NCI-H526 treated with DMSO at 0.1 percent for 48 hours (cell line): Measurements from ENCODE around the gene CELSR2.
"Not testable (repeated sequence)": the region's sequence is repeated elsewhere in the genome, so short reads cannot be mapped to it uniquely, and the experiment has no call there.

Source experiments
- DNase-seq: peaks from one replicate; lab custom pipeline; 2025; lab: John Stamatoyannopoulos, UW

Gene CELSR2, protein sequence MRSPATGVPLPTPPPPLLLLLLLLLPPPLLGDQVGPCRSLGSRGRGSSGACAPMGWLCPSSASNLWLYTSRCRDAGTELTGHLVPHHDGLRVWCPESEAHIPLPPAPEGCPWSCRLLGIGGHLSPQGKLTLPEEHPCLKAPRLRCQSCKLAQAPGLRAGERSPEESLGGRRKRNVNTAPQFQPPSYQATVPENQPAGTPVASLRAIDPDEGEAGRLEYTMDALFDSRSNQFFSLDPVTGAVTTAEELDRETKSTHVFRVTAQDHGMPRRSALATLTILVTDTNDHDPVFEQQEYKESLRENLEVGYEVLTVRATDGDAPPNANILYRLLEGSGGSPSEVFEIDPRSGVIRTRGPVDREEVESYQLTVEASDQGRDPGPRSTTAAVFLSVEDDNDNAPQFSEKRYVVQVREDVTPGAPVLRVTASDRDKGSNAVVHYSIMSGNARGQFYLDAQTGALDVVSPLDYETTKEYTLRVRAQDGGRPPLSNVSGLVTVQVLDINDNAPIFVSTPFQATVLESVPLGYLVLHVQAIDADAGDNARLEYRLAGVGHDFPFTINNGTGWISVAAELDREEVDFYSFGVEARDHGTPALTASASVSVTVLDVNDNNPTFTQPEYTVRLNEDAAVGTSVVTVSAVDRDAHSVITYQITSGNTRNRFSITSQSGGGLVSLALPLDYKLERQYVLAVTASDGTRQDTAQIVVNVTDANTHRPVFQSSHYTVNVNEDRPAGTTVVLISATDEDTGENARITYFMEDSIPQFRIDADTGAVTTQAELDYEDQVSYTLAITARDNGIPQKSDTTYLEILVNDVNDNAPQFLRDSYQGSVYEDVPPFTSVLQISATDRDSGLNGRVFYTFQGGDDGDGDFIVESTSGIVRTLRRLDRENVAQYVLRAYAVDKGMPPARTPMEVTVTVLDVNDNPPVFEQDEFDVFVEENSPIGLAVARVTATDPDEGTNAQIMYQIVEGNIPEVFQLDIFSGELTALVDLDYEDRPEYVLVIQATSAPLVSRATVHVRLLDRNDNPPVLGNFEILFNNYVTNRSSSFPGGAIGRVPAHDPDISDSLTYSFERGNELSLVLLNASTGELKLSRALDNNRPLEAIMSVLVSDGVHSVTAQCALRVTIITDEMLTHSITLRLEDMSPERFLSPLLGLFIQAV (N-terminal part only)

GRCh38 chr1:109248797-109249629 is at the start of gene CELSR2:
Gene CELSR2 (plus strand): TSS chr1:109249539. CDS start chr1:109250080, 541 bp downstream.
- DNase-seq, result peak; percentile 56

DNA sequence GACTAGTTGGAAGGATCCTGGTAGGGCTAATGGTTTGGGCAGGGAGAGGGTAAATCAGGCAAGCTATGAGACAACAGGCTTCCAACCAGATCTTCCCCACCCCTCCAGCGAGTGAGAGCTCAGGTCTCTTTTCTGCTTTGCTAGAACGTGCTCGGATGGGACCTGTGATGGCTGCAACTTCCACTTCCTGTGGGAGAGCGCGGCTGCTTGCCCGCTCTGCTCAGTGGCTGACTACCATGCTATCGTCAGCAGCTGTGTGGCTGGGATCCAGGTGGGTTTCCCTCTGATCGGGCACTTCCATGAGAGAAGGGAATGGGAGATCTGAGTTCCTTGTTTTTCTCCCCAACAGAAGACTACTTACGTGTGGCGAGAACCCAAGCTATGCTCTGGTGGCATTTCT is 49.6 kb upstream of the CELSR2 start:
- no peak for DNase-seq

- DNase-seq, result peak; percentile 7
Observed at GRCh38 chr1:109201123-109201703, 48.1 kb upstream of the CELSR2 start.

GRCh38 chr1:109204484-109204883 is 44.9 kb upstream of the CELSR2 start:
- no peak for DNase-seq

DNA sequence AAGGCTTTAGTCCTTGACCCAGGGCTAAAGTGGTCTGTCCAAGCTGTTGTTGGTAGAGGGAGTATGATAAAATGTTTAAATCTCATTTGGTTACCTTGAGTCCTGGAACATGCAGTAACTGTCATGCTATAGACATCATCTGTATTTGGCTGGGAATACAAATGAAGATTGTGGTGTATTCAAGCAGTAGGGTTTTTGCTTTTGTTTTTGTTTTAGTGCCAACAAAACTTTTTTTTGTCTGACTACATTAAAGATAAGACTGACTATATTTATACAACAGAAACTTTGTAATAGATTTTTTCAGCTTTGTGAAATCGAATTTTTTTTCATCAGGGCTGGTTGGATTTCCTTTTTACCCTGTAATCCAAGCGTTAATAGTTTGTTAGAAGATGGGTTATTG is 43.0 kb upstream of the CELSR2 start:
- DNase-seq, result no peak

- DNase-seq, result no peak
Observed at GRCh38 chr1:109207467-109208103, 41.8 kb upstream of the CELSR2 start.

DNA sequence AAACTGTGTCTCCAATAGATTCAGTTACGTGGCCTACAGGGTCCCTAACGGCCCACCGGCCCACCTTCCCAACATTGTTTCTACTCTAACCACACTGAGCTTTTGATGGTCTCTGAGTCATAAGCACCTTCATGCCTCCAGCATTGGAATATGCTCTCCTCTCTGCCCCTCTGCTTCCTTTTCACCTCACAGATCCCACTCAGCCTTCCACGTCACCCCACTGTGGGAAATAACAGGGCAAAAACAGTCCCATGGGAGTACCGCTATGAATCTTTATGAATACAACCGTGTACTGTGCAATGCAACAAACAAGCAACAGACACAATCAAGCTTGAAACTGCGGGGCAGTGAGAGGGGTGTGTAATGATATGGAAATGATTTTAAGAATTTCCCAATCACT is 40.9 kb upstream of the CELSR2 start:
- no peak for DNase-seq

DNA sequence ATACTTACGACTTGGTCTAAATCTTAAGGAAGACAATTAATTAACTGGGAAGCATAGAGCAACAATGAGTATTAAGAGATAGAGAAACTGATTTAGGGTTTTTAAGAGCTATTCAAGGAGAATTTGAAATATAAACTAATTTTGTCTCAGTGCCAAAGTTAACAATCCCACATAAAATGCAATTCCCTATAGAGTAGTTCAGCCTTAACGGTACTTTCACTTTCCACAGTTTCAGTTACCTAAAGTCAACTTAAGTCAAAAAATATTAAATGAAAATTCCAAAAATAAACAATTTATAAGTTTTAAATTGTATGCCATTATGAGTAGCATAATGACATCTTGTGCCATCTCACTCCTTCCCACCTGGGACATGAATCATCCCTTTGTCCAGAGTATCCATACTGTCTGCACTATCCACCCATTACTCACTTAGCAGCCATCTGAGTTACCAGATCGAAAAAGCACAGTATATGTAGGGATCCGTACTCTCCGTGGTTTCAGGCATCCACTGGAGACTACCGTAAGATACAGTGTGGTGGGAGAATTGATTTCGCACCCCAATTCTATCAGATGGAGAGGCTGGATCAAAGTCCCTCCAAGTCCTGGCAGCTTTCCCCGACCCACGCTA is 40.4 kb upstream of the CELSR2 start:
- DNase-seq, result no peak

- DNase-seq, result no peak
Observed at GRCh38 chr1:109210058-109210457, 39.3 kb upstream of the CELSR2 start.

DNA sequence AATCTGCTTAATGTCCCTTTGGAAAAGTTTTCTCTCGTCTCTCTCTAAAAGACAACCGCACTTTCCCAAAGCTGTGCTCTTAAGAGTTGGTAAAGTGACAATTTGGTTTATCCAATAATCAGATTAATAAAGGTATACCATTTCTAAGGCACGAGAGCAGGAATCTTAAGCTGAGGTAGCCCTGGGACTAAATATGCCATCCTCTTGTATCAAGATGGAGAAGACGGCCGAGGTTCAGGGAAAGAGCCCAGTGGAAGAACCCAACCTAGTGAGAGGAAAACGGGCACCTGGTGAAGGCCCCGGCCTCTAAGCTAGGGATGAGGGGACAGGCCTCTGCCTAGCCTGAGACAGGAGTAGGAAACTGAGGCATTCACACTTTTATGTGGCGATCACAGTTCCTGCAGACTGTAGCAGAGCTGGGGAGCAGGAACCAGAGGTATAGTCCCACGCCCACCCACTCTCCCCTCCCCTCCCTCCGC is 36.0 kb upstream of the CELSR2 start:
- no peak for DNase-seq

DNA sequence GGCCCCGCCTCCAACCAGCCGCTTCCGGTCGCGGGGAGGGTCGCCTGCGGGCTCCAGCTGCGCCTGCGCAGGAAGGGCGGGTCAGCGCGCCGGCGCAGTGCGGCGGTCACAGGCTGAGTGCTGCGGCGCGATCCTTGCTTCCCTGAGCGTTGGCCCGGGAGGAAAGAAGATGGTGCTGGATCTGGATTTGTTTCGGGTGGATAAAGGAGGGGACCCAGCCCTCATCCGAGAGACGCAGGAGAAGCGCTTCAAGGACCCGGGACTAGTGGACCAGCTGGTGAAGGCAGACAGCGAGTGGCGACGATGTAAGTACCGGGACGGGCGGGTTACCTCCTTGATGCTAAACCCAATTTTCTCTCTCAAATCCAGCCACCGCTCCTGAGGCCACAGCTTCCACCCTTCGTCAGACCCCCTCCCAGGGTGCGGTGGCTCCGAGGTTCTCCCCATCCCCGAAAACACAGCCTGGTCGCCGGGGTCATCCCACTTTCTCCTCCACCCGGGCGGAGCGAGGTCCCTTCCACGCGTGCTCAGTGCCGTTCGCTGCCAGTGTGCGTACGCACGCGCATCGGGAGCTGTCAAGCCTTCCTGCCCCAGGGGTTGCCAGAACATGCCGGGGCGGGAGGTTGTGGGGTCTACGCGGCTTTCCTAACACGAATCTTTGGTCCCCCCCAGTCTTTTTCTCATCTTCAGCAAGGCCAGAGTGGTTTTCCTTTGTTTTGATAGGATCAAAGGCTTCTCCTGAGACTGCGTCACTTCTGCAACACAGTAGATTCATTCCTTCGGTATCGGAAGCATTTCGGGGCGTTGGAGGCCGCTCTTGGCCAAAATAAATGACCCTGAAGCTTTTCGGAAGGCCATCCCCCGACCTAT is 35.3 kb upstream of the CELSR2 start, which contains the start of gene SARS1:
SARS1 (plus strand) TSS at position 95 of the 870 bp plus-strand sequence; CDS start at position 170, 75 bp downstream.
- DNase-seq, result peak; percentile 85

DNA sequence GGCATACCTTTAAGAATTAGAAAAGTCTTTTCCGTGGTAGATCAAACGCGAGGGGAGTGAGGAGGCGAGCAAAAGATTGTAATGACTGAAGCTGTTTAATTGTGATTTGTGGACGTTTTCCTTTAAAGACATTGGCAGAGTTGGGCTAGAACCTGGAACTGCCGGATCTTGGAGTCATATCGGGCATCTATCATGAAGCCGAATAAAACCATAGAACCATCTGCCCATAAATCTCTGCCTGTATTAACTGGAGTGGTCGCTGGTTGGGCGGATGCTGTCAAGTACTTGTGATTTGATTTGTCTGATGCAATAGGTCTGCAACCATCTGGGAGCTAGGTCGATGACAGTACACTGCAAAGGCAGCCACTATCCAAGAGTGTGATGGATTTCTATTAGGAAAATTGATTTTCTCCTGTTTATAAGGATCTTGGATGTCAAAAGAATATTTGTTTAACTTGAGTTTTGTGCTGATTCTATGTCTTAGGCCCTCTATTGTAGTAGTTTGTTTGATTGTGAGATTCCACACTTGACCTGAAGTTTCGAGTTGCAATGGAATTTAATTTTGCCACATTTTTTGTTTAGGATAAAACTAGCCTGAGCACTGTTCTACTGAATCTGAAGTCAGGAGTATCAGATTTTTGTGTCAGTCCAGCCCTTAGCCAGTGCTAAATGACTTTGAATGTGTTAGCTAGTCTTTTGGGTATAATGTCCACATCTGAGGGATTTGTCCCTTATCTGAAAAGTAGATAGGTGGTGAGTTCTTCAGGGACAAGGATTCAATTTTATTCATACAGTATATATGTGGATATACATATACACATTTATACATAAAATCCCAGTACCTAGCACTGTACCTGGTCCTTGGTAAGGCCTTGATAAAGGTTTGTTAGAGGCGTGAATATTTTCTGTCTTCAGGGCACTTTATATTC is 34.4 kb upstream of the CELSR2 start:
- DNase-seq, result no peak

DNA sequence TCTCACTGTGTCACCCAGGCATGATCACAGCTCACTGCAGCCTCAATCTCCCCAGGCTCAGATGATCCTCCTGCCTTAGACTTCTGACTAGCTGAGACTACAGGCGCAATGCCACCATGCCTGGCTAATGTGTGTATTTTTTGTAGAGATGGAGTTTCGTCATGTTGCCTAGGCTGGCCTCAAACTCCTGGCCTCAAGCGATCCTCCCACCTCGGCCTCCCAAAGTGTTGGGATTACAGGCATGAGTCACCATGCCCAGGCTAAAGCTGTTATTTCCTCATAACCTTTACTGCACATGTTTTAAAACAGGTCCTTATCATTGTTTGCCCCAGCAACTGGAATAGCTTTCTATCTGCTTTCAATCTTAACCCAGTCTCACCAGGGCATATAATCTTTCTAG is 32.7 kb upstream of the CELSR2 start:
- no peak for DNase-seq

- no peak for DNase-seq
Observed at GRCh38 chr1:109218516-109218915, 30.8 kb upstream of the CELSR2 start.

- DNase-seq, result not testable (repeated sequence)
Observed at GRCh38 chr1:109221201-109221600, 28.1 kb upstream of the CELSR2 start.

DNA sequence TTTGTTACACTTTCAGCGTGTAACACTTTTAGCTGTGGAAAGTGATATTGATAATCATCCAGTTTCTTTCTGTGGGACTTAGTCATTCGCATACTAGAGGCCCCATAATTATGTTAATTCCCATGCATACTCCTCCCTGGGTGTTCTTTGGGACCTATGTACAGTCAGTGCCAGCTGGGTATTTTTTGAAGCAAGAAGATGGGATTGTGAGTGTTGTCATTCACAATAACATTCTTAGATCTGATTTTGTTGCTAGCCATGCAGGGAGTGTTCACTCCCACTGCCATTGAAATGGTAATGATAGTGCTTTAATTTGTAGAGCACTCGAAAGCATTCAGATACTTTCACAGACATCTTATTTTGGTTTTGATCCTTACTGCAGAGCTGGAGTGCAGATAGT is 24.0 kb upstream of the CELSR2 start:
- DNase-seq, result no peak

- no peak for DNase-seq
Observed at GRCh38 chr1:109225711-109226445, 23.5 kb upstream of the CELSR2 start.
